Endothelial cell of umbilical vein (primary cell): ENCODE measurements around the gene GATD1. TPM values are rescaled to one million over a fixed set of nuclear protein-coding genes. Genes with fewer than 3 reads are reported as not detected.

Experiments
- BruUV-seq: library from RNA; stranded (reverse); fragments of 400-500 nt; replicated peaks from 2 replicates; lab custom pipeline; 2021; lab: Mats Ljungman, UMichigan
- CTCF ChIA-PET: fragments of 300-600, 350-600 bp; sonication (Branson Sonifier 250); formaldehyde crosslinking; loops from one replicate; lab custom pipeline; 2021; ENCODE audit warnings: antibody characterized with exemption, inconsistent platforms; lab: Charles Lee
- POLR2A ChIA-PET: fragments of 300-600, 350-600 bp; sonication (Branson Sonifier 250); formaldehyde crosslinking; loops from one replicate; lab custom pipeline; 2021; ENCODE audit warnings: antibody characterized with exemption, inconsistent platforms; lab: Charles Lee
- DNase-seq: peaks from one replicate; pipeline ENCODE4 v3.0.0-alpha.2; 2011; ENCODE audit warnings: low read depth, low spot score
- FAIRE-seq: peaks from 2 replicates; lab custom pipeline; 2011; peaks lifted over from hg19 to GRCh38; lab: Jason Lieb, UNC
- H2AFZ ChIP-seq: 2 replicates; pipeline ENCODE4 v1.6.0; 2012; ENCODE audit warnings: low read depth, low read length, control low read depth, inconsistent platforms
- H3K27ac ChIP-seq: 2 replicates; pipeline ENCODE4 v1.5.1; 2011; ENCODE audit warnings: low read depth, mild to moderate bottlenecking, control low read depth, low read length, moderate library complexity; ENCODE audit not compliant: insufficient read depth
- H3K27me3 ChIP-seq, 2 experiments: 2 replicates each; pipeline versions ENCODE4 v1.6.0 to v1.6.1; 2011; ENCODE audit warnings: low read length in 2 of 2, mixed read lengths in 1 of 2; ENCODE audit not compliant: control insufficient read depth in 2 of 2, insufficient read depth in 2 of 2
- H3K36me3 ChIP-seq, 2 experiments: 2 replicates in 1 of 2; 3 replicates in 1 of 2; pipeline ENCODE4 v1.5.1; 2011; ENCODE audit warnings: low read length in 2 of 2, mild to moderate bottlenecking in 1 of 2, moderate library complexity in 1 of 2; ENCODE audit not compliant: control insufficient read depth in 2 of 2, insufficient read depth in 2 of 2; ENCODE audit errors: extremely low read depth in 1 of 2
- H3K4me1 ChIP-seq: 3 replicates; pipeline ENCODE4 v1.5.1; 2011; ENCODE audit warnings: mild to moderate bottlenecking, low read length; ENCODE audit not compliant: control insufficient read depth, insufficient read depth; ENCODE audit errors: extremely low read depth
- H3K4me2 ChIP-seq: 2 replicates; pipeline ENCODE4 v1.6.1; 2011; ENCODE audit warnings: low read length, control low read depth, mixed read lengths; ENCODE audit not compliant: insufficient read depth
- H3K4me3 ChIP-seq, 3 experiments: fragments of 200-600 bp in 1 of 3; sonication (generic), shearing (Covaris generic) in 1 of 3; replicated peaks in 1 of 3; 2 replicates each; pipeline ENCODE4 v1.5.1; 2011 to 2016; ENCODE audit warnings: control low read depth in 3 of 3, low read length in 3 of 3, mild to moderate bottlenecking in 2 of 3, inconsistent platforms in 1 of 3, low read depth in 1 of 3, moderate library complexity in 1 of 3; ENCODE audit not compliant: insufficient read depth in 1 of 3
- H3K79me2 ChIP-seq: 2 replicates; pipeline ENCODE4 v1.6.0; 2012; ENCODE audit warnings: low read length, inconsistent platforms; ENCODE audit not compliant: control insufficient read depth, insufficient read depth
- H3K9ac ChIP-seq: replicated peaks from 2 replicates; pipeline ENCODE3; 2011; ENCODE audit warnings: low read length, control low read depth; ENCODE audit not compliant: insufficient read depth; ENCODE audit errors: extremely low read depth
- H3K9me1 ChIP-seq: replicated peaks from 3 replicates; pipeline ENCODE4 v1.6.0; 2011; ENCODE audit warnings: mild to moderate bottlenecking, low read length; ENCODE audit not compliant: control insufficient read depth, insufficient read depth; ENCODE audit errors: extremely low read depth
- H3K9me3 ChIP-seq: replicated peaks from 2 replicates; pipeline ENCODE4 v1.5.1; 2012; ENCODE audit warnings: low read length, inconsistent platforms; ENCODE audit not compliant: control insufficient read depth, insufficient read depth
- H4K20me1 ChIP-seq: replicated peaks from 2 replicates; pipeline ENCODE3; 2011; ENCODE audit warnings: mild to moderate bottlenecking, low read length; ENCODE audit not compliant: control insufficient read depth, insufficient read depth; ENCODE audit errors: extremely low read depth
- EZH2 ChIP-seq: IDR thresholded peaks from 2 replicates; pipeline ENCODE4 v1.6.1; 2012; ENCODE audit warnings: borderline replicate concordance, low read depth, mild to moderate bottlenecking, moderate library complexity, low read length, inconsistent platforms; ENCODE audit not compliant: severe bottlenecking
- FOS ChIP-seq: IDR thresholded peaks from 2 replicates; pipeline ENCODE4 v1.6.1; 2011; ENCODE audit warnings: mild to moderate bottlenecking, low read length, moderate library complexity, borderline replicate concordance; ENCODE audit not compliant: insufficient read depth
- GATA2 ChIP-seq: IDR thresholded peaks from 2 replicates; pipeline ENCODE4 v1.7.0; 2011; ENCODE audit warnings: low read depth, mild to moderate bottlenecking, moderate library complexity, mixed read lengths, low read length; ENCODE audit not compliant: insufficient read length, insufficient read depth
- JUN ChIP-seq: IDR thresholded peaks from 2 replicates; pipeline ENCODE4 v1.6.1; 2011; ENCODE audit warnings: borderline replicate concordance, low read depth; ENCODE audit not compliant: insufficient read length, insufficient read depth
- MYC ChIP-seq: IDR thresholded peaks from one replicate; pipeline ENCODE4 v1.6.1; 2011; ENCODE audit warnings: mild to moderate bottlenecking, low read depth, low read length
- POLR2A ChIP-seq: IDR thresholded peaks from 2 replicates; pipeline ENCODE4 v1.6.1; 2012; ENCODE audit warnings: low read depth, mild to moderate bottlenecking, control low read depth, low read length
- POLR2AphosphoS5 ChIP-seq: IDR thresholded peaks from 2 replicates; pipeline ENCODE4 v1.6.1; 2012; ENCODE audit warnings: low read depth, mild to moderate bottlenecking, control low read depth, low read length, moderate library complexity; ENCODE audit not compliant: insufficient read depth
- dilution Hi-C: fragments of 300-500 bp; cut with MboI; formaldehyde crosslinking; loops from one replicate; pipeline ENCODE4 v1.15.0; 2019; ENCODE audit warnings: low sequenced_read_pairs; ENCODE audit not compliant: extremely low pct_ligation_motif_present
- intact Hi-C: fragments of 100-400 bp; cut with micrococcal nuclease; formaldehyde crosslinking; loops from one replicate; pipeline ENCODE4 v1.10.0; 2022
- polyA plus RNA-seq, 4 experiments: library from polyadenylated mRNA; depleted of rRNA in 3 of 4; stranded (reverse) in 3 of 4; unstranded in 1 of 4; fragments of >200 nt; gene quantifications; 2 replicates each; pipeline versions ENCODE4 v1.2.1 to v1.2.3, GENCODE V29; 2011 to 2012; ENCODE audit warnings: missing spikeins in 1 of 4
- total RNA-seq: library from RNA; stranded (reverse); gene quantifications from 2 replicates; pipeline ENCODE4 v1.2.3, GENCODE V29; 2021
- TF ChIP-seq, protein P1 (sequence below): IDR thresholded peaks from 2 replicates; pipeline ENCODE4 v1.6.1; 2011; ENCODE audit not compliant: insufficient read depth, insufficient read length
- TF ChIP-seq, protein P2 (sequence below), 2 donors: IDR thresholded peaks; 1 replicate in 1 of 2; 2 replicates in 1 of 2; pipeline ENCODE4 v1.5.1; 2011; ENCODE audit warnings: low read length in 2 of 2, mild to moderate bottlenecking in 2 of 2, moderate library complexity in 2 of 2, control low read depth in 1 of 2, inconsistent platforms in 1 of 2, low read depth in 1 of 2; ENCODE audit not compliant: insufficient read depth in 1 of 2; ENCODE audit errors: extremely low read depth in 1 of 2

Gene GATD1
- total and polyA plus RNA-seq, 2 donors (not counting 3 experiments of a cell fraction or from before 2014, with no cell fraction given): 70.6 to 83.1 TPM

DNA sequence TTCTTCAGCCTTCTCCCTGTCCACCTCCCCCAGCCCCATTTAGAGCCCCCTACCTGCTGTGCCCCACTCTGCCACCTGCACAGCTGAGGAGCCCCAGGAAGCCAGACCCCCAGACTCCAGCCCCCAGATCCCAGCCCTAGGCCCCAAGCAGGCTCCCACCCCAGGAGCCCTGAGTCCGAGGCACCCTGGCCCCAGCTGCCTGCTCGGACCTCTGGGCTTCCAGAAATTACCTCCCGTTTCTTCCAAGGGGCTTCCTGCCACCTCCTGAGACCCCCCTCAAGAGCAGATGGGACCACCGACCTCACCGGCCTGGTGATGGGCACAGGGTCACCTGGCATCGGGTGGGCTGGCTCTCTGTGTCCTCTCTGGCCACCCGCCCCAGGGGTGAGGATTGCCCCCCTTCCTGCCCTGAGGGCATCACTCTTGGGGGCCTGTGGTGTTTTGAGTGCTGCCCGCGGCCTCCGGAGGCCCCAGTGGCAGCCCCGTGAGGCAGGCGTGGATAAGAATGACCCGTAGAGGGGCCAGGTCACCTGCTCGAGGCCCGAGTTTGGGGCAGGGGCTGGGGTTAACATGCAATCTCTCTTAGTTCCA is 48.3 kb downstream of the GATD1 start:
- POLR2A ChIA-PET: no interaction called here

More for the DNA sequence above, 48.3 kb downstream of the GATD1 start:
- Histone ChIP-seq H3K27ac (no peak overlapping the region), H3K4me2 (no peak overlapping the region), H3K9ac (no peak overlapping the region), H3K4me3 (no peak overlapping the region), H3K79me2 (no peaks in the 10 kb centered on the region), H3K4me1 (no peaks in the 10 kb centered on the region), H3K9me1 (no peaks in the 10 kb centered on the region), H2AFZ (no peak overlapping the region), H3K36me3 (no peaks in the 10 kb centered on the region), H3K9me3 (no peaks in the 10 kb centered on the region), H4K20me1 (no peaks in the 10 kb centered on the region), H3K27me3 (peaks cover 8 to 9% of the 10 kb centered on the region in 2 experiments)
- intact Hi-C loops (loop anchor here (1.0 to 5.0 kb wide), 2 partner anchors 67 to 172 kb away; no protein-coding TSS in a partner anchor), dilution Hi-C loops (no loop called here)
- no peak for DNase-seq
- no TSS peak for BruUV-seq
- CTCF ChIA-PET: interaction anchor here (0.6 to 3.7 kb wide), 8 partner anchors 9 to 153 kb away, joined by 3 to 26 read pairs (median 8); partner anchors contain the start of genes DEAF1, PHRF1, TALDO1 and TMEM80
- no peak for FAIRE-seq
- TF ChIP-seq GATA2: no peak
- TF ChIP-seq POLR2A: no peak
- TF ChIP-seq, protein P1, sequence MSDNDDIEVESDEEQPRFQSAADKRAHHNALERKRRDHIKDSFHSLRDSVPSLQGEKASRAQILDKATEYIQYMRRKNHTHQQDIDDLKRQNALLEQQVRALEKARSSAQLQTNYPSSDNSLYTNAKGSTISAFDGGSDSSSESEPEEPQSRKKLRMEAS: no peak
- TF ChIP-seq POLR2AphosphoS5: no peak
- no peak for TF ChIP-seq EZH2
- TF ChIP-seq MYC: no peak
- TF ChIP-seq, protein P2, sequence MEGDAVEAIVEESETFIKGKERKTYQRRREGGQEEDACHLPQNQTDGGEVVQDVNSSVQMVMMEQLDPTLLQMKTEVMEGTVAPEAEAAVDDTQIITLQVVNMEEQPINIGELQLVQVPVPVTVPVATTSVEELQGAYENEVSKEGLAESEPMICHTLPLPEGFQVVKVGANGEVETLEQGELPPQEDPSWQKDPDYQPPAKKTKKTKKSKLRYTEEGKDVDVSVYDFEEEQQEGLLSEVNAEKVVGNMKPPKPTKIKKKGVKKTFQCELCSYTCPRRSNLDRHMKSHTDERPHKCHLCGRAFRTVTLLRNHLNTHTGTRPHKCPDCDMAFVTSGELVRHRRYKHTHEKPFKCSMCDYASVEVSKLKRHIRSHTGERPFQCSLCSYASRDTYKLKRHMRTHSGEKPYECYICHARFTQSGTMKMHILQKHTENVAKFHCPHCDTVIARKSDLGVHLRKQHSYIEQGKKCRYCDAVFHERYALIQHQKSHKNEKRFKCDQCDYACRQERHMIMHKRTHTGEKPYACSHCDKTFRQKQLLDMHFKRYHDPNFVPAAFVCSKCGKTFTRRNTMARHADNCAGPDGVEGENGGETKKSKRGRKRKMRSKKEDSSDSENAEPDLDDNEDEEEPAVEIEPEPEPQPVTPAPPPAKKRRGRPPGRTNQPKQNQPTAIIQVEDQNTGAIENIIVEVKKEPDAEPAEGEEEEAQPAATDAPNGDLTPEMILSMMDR (IDR thresholded peaks at IDR 0.05; ENCODE audit: extremely low read depth in 1 of 2, insufficient read depth in 1 of 2, low read depth in 1 of 2, low read length in 2 of 2): no peak
- TF ChIP-seq JUN: no peak
- no peak for TF ChIP-seq FOS
